GM12874 (cell line): ENCODE data around the gene CD74.

Source experiments
- TF ChIP-seq, protein P1 (sequence below): IDR thresholded peaks from 2 replicates; pipeline ENCODE4 v1.5.1; 2011; ENCODE audit warnings: low read depth, mild to moderate bottlenecking, control low read depth, low read length, moderate library complexity; ENCODE audit not compliant: insufficient read depth

Gene CD74

DNA sequence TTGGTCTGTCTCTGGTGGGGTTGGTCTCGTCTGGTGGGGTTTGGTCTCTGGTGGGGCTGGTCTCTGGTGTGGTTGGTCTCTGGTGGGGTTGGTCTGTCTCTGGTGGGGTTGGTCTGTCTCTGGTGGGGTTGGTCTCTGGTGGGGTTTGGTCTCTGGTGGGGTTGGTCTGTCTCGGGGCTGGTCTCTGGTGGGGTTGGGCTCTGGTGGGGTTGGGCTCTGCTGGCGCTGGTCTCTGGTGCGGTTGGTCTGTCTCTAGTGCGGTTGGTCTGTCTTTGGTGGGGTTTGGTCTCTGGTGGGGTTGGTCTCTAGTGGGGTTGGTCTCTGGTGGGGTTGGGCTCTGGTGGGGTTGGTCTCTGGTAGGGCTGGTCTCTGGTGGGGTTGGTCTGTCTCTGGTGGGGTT lies 16.3 kb upstream of the CD74 start:
- TF ChIP-seq, protein P1, sequence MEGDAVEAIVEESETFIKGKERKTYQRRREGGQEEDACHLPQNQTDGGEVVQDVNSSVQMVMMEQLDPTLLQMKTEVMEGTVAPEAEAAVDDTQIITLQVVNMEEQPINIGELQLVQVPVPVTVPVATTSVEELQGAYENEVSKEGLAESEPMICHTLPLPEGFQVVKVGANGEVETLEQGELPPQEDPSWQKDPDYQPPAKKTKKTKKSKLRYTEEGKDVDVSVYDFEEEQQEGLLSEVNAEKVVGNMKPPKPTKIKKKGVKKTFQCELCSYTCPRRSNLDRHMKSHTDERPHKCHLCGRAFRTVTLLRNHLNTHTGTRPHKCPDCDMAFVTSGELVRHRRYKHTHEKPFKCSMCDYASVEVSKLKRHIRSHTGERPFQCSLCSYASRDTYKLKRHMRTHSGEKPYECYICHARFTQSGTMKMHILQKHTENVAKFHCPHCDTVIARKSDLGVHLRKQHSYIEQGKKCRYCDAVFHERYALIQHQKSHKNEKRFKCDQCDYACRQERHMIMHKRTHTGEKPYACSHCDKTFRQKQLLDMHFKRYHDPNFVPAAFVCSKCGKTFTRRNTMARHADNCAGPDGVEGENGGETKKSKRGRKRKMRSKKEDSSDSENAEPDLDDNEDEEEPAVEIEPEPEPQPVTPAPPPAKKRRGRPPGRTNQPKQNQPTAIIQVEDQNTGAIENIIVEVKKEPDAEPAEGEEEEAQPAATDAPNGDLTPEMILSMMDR, result no peak

DNA sequence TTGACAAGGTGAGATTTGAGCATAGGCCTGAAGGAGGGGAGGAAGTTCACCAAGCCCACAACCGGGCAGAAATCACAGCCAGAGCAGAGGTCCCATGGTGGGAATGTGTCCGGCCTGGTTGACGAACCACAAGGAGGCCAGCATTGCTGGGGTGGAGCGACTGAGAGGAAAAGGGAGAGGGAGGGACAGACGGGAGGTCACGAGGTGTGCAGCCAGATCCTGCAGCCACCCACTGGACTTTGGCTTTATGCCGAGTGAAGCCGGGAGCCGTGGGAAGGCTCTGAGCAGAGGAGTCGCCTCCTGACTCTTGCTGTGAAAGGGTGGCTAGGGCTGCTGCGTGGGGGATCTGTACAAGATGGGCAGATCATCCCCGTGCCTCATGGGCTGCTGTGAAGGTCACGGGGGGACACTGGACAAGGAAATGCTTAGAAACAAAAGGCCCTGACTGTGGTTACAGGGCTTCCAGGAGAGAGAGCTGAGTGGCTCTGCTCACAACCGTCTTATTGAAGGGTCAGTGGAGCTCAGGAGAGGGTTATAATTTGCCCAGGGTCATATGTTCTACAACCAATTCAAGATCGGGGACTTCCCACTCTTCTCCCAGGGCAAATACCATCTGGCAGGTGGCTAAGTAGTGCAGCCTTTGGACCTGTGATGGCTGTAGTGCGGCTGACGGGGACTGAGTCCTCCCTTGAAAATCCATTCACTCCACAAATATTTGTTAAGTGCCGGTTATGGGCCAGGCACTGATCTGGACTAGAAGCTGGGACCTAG lies 15.6 kb upstream of the CD74 start:
- TF ChIP-seq, protein P1, result no peak

DNA sequence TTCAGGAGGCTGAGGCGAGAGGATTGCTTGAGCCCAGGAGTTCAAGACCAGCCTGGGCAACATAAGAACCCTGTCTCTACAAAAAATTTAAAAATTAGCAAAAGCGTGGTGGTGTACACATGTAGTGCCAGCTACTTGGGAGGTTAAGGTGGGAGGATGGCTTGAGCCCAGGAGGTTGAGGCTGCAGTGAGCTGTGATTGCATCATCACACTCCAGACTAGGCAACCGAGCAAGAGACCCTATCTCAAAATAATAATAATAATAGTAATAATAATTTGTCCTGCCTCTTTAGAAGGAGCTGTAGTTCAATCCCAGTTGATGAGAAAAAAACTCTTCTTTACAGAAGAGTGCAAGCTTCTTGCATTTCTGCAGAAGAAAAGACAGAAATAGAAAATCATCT lies 10.0 kb upstream of the CD74 start:
- TF ChIP-seq, protein P1, result no peak

DNA sequence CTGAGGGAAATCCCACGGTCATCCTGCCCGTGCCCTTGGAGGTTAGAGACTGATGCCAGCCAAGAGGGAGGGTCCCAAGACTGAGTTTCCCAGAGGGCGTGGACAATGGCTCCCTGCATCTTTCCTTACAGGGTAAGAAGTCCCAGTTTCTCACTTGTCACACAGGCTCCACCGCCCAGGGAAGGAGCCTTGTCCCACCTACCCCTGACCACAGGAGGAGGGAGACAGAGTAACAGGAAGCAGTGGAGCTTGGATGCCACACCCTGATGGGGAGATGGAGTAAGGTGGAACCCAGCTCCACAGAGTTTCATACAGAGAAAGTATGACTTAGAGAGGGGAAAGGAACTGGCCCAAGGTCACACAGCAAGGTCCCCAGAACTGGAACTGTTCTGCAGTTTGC lies 9.4 kb upstream of the CD74 start:
- TF ChIP-seq, protein P1, result no peak

DNA sequence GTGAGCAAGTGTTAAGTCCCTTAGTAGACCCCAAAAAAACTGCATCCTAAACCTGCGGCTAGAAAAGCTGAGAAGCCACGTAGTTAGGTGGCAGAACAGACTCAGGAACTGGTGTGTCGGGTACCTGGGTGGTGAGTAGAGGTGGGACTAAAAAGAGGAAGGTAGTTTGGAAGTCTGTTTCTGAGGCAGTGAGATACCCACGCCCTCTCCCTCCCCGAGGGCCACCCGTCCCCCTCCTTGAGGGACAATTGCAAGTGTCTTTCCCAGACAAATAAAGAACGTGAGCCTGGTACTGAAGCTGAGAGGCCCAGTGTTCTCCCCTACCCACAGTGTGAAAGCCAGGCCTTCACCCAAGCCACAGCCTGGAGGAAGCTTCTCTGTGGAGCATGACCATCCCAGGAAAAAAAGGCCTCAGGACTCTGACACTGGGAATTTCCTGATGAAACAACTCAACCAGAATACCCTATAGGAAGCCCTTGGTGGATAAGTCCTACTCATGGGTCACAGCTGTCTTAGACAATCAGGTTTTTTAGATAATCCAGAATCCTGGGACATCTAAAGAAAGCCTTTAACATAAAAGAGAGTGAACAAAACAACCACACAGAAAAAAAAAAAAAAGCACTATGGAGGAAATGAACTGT lies 7.0 kb upstream of the CD74 start:
- TF ChIP-seq, protein P1, result no peak

DNA sequence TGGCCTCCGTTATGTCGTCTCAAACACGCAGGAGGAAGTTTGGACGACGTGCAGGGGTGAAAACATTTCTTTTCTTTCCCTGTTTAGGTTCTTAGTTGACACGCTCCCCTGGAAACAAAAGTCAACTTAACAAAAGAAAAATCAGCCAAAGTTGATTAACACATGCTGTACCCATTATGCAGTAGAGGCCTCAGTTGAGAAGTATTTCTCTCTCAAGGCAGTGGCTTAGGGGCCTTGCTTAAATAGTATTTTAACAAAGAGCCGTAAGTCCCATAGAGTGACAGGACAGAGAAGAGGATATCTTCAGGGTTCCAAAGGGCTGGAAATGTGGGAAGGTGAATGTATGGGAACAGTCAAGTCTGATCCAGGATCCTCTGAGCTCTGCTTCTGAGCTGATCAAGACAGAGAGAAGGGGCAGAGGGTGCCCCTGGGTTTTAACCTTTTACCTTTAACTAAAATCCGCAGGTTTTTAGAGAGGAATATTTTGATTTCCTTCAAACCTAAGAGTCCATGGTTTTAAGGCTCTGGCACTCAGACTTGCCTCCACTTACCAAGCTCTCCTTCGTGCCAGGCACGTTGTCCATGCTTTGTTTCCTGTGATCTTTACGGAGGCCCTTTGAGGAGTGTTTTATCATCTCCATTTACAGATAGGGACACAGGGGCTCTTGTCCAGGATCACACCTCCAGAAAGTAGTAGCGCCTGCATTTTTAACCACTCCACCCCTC lies 629 bp upstream of the CD74 start:
- TF ChIP-seq, protein P1, result no peak

DNA sequence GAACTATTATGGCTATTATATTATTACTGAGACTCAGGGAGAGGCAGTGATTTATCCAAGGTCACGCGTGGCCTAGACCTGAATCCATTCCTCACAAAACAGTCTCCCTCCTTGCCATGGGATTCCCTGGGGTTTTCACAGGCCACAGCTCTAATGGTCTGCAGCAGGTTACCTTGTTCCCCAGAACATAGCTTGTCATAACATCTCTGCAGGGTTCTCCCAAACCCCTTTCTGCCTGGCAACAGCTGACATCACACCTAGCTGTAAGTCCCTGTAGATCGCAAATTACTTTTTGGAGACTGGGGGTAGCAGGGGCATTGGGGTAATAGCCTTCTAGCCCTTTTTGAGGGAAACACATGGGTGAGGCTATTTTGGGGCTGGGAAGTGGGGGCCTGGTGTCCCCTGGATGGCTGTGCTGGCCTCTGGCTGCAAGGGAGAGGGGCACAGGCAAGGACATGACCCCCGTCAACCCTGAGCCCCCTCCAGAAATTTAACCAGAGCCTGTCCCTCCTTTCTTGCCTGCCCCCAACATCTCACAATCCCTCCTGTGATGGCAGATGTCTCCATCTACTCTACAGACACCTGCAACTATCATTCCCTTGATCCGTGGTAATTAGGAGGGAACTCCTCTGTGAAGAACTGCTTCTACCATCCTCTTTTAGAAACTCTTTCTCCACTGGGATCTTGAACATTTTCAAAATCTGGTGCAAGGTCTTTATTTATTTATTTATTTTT lies 1.3 kb downstream of the CD74 start:
- TF ChIP-seq, protein P1, result no peak
